HG03342 (cell line): ENCODE data around the gene ANXA8L1.
"Not testable (repeated sequence)": the region's sequence is repeated elsewhere in the genome, so short reads cannot be mapped to it uniquely, and the experiment has no call there.

Experiments used
- ATAC-seq: cut with Tn5 transposase; IDR thresholded peaks from one replicate; pipeline ENCODE4 v1.9.1; 2021; ENCODE audit warnings: mild to moderate bottlenecking, moderate library complexity; ENCODE audit not compliant: unreplicated experiment

Gene ANXA8L1

GRCh38 chr10:46396441-46397279 lies 21.1 kb downstream of the ANXA8L1 start:
- not testable (repeated sequence) for ATAC-seq

- not testable (repeated sequence) for ATAC-seq
Measured at GRCh38 chr10:46397767-46398166, 22.2 kb downstream of the ANXA8L1 start.

- not testable (repeated sequence) for ATAC-seq
Measured at GRCh38 chr10:46398212-46398886, 22.8 kb downstream of the ANXA8L1 start.

GRCh38 chr10:46409556-46409955 lies 34.0 kb downstream of the ANXA8L1 start:
- not testable (repeated sequence) for ATAC-seq

GRCh38 chr10:46411123-46411522 lies 35.5 kb downstream of the ANXA8L1 start:
- not testable (repeated sequence) for ATAC-seq

- ATAC-seq, result not testable (repeated sequence)
Measured at GRCh38 chr10:46412665-46413064, 37.1 kb downstream of the ANXA8L1 start.

GRCh38 chr10:46415291-46415690 lies 39.7 kb downstream of the ANXA8L1 start:
- peak; percentile 81 for ATAC-seq

GRCh38 chr10:46418283-46418682 lies 42.7 kb downstream of the ANXA8L1 start:
- not testable (repeated sequence) for ATAC-seq

- ATAC-seq, result not testable (repeated sequence)
Measured at GRCh38 chr10:46419570-46420379, 44.2 kb downstream of the ANXA8L1 start.

- not testable (repeated sequence) for ATAC-seq
Measured at GRCh38 chr10:46423550-46423949, 48.0 kb downstream of the ANXA8L1 start.

GRCh38 chr10:46440942-46441341 lies 65.4 kb downstream of the ANXA8L1 start:
- ATAC-seq, result not testable (repeated sequence)
